GM21367 (cell line): ENCODE measurements around the gene LCOR.
"Not testable (repeated sequence)": the region's sequence is repeated elsewhere in the genome, so short reads cannot be mapped to it uniquely, and the experiment has no call there.

Experiments used
- ATAC-seq: cut with Tn5 transposase; IDR thresholded peaks from one replicate; pipeline ENCODE4 v1.9.1; 2021; ENCODE audit not compliant: unreplicated experiment

LCOR gene

DNA sequence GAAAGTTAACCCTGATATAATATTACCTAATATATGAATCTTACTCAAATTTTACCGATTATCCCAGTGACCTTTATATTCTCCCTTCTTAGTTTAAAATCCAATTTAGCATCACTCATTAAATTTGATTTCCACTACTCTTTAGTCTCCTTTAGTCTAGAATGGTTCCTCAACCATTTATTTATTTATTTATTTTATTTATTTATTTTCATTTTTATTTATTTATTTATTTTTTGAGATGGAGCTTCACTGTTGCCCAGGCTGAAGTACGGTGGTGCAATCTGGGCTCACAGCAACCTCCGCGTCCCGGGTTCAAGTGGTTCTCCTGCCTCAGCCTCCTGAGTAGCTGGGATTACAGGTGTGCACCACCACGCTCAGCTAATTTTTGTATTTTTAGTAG is 92.8 kb downstream of the LCOR start:
- ATAC-seq, result no peak

DNA sequence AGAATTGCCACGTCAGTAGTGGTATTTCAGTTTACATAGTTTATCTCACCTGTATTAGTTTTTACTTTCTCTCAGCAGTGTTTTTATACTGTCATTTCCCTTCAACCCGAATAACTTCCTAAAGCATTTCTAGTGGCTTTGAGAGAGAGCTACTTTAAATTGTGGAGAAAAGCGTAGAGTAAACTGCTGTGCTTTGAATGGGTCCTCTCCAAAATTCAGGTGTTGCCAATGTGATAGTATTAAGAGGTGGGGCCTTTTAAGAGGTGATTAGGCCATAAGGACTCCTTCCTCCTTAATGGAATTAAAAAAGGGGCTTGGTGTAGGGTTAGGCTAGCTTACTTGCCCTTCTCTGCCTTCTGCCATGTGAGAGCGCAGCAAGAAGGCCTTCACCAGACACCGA is 98.4 kb downstream of the LCOR start:
- no peak for ATAC-seq

GRCh38 chr10:96935148-96935547 is 103.0 kb downstream of the LCOR start:
- no peak for ATAC-seq

DNA sequence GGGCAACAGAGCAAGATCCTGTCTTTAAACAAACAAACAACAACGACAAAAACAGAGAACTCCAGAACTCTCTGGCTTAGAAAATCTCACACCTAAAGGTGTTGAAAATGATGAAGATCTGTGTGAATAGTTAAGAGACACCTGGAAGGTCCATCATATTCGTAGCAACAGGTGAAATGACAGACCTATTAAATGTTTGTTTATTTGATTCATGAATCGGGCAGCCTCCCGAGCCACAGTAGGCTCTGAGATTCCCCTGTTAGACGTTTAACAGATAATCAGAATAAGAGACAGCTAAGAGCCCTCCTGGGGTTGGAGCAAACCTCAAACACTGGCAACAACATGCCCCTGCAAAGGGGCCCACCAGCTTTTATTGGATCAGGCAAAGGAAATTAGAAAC is 103.7 kb downstream of the LCOR start:
- ATAC-seq, result no peak

DNA sequence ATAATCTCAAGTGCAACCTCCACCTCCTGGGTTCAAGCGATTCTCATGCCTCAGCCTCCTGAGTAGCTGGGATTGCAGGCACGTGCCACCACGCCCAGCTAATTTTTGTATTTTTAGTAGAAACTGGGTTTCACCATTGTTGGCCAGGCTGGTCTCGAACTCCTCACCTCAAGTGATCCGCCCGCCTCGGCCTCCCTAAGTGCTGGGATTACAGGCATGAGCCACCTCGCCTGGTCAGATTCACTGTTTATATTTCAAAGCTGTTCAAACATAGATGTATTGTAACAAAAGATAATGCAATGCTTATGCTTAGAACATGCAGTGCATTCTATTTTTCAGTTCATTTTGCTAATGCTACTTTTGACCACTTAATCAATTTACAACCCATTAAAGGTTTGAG is 111.1 kb downstream of the LCOR start:
- not testable (repeated sequence) for ATAC-seq

DNA sequence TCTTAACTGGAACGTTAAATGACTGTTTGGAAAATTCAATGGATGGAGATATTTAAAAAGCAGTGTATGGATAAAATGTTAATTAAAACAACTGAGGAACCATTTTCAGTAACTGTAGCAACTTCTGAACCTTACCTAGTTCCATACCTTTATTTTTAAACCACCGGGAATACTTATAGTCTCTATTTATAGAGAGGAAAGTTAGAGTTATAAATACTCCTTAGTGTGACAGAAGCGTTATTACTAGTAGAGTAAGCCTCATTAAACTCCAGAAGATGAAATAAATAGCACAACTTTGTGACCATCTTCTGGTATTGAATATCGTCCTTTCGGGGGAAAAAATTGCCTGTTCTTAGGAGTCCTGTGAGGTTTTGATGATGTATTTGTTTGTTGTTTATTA is 114.9 kb downstream of the LCOR start:
- ATAC-seq, result no peak

GRCh38 chr10:96949039-96949683 is 117.1 kb downstream of the LCOR start:
- ATAC-seq, result no peak

DNA sequence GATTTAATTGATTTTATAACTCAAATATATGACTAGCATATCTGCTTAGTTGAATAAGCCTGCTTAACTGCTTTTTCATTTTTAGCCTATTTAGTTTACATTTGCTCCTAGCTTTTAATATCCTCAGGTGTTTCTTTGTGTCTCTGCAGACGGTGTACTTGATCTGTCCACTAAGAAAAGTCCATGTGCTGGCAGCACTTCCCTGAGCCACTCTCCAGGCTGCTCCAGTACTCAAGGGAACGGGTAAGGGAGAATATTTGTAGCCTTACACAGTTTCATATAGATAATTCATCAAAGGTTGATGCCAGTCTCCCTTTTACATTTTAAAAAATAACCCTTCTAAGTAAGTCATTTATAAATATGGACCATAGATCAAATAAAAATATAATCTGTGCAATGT is 119.9 kb downstream of the LCOR start:
- no peak for ATAC-seq

DNA sequence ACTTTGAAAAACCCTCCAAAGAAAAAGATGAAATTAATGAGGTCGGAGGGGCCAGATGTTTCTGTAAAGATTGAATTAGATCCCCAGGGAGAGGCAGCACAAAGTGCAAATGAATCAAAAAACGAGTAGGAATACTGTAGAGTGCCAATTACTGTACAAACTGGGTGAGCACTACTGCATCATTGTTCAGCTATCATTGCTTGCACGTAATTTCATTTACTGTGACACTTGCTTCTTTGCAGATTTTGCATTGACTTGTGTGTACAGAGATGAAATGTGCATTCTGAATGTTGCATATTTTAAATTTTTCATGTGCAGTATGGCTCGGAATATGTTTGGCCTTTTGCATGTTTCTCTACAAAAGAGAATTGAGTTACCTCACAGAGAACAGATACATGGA is 123.7 kb downstream of the LCOR start:
- no peak for ATAC-seq

GRCh38 chr10:96958071-96958470 is 126.0 kb downstream of the LCOR start:
- ATAC-seq, result no peak

DNA sequence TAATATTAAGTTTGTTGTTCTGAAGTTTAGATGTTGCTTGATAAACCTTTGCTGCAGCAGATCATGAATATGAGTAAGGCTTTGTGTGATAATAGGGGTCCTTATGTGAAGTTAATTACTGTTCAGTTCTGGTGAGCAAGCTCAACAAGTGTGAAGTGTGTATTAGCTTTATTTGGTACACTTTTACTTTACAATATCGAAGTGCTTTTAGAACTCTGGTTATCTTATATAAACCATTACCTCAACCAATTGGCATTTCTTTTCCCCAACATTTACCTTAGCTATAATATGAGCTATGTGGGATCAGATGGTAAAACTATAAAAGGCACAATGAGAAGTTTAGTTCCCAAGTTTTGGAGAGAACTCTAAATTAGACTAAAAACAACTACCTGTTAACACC is 127.6 kb downstream of the LCOR start:
- no peak for ATAC-seq

GRCh38 chr10:96960872-96961271 is 128.8 kb downstream of the LCOR start:
- no peak for ATAC-seq

GRCh38 chr10:96964131-96964530 is 132.0 kb downstream of the LCOR start:
- ATAC-seq, result no peak

DNA sequence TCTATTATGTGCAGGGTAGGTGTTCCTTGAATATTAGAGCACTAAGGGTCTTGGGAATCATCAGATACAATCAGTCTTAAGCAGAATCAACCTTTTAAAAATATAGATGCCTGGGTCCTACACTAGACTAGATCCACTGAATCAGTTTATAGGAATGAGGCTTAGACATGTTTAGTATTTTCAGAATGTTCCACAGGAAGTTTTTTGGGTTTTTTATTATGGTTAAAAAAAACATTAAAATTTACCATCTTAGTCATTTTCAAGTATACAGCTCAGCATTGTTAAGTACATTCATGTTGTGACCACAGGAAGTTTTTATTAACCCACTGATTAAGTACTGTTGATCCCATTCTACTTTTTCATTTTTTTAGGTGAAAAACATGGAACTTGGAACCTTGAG is 135.7 kb downstream of the LCOR start:
- ATAC-seq, result no peak

- ATAC-seq, result no peak
These were observed 136.8 kb downstream of the LCOR start for GRCh38 chr10:96968682-96969423.

- no peak for ATAC-seq
These were observed 139.2 kb downstream of the LCOR start for GRCh38 chr10:96971324-96971723.

DNA sequence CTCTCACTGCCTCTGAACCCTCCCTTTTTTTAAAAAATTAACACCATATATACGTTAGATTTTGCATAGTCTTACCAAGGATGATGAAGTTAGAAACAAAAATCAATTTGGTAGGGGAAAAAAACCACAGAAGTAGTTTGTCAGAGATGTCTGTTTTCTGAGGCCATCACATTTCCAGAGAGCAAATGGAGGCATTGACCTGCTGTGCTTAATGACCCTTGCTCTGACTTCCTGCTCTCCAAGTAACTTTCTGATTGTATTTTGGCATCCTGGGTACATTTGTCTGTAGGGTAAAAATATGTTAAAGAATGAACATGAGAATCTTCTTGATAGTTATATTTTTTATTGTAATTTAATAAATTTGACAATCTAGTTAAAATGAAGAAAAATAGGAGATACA is 140.2 kb downstream of the LCOR start:
- no peak for ATAC-seq

- no peak for ATAC-seq
These were observed 142.0 kb downstream of the LCOR start for GRCh38 chr10:96973809-96974747.

DNA sequence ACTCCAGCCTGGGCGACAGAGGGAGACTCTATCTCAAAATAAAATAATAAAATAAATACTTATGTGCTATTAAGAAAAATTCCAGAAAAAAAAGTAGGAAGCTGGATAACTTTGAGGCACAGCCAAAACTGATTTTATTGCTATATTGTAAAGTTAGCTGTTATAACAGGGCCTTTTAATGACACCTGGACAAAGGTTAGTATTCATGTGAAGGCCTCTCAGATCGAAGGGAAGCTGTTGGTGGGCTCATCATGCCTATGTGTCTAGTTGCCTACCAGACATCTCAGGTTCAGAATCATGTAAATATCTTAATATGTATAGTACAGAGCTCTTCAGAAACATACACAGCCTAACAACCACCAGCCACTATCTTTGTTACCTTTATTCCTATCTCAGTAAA is 143.0 kb downstream of the LCOR start:
- ATAC-seq, result no peak

GRCh38 chr10:96978621-96979154 is 146.6 kb downstream of the LCOR start:
- ATAC-seq, result peak; percentile 57

- no peak for ATAC-seq
These were observed 150.2 kb downstream of the LCOR start for GRCh38 chr10:96982149-96982930.
